ENCODE data around the gene EDRF1.

EDRF1 gene

GRCh38 chr10:125739994-125740679 is 20.6 kb downstream of the EDRF1 start:
- Histone ChIP-seq H3K9me3 (ENCODE audit: control insufficient read depth, insufficient read depth, low read length) (no peaks in the 10 kb centered on the region), H4K20me1 (ENCODE audit: control insufficient read depth, insufficient read depth, low read depth, low read length) (no peaks in the 10 kb centered on the region), H3K4me3 (ENCODE audit: low read length) (no peak overlapping the region), H3K4me2 (ENCODE audit: low read length) (no peak overlapping the region), H3K27me3 (ENCODE audit: control insufficient read depth, low read length) (no peaks in the 10 kb centered on the region), H3F3A (ENCODE audit: control insufficient read depth, insufficient read depth) (no peaks in the 10 kb centered on the region), H3K27ac (ENCODE audit: low read depth, low read length) (no peak overlapping the region), H3K9me2 (replicated peaks; ENCODE audit: control insufficient read depth, low read length) (no peaks in the 10 kb centered on the region), H3K79me2 (ENCODE audit: control insufficient read depth, low read length) (no peaks in the 10 kb centered on the region), H3K4me1 (ENCODE audit: control insufficient read depth, low read length) (no peaks in the 10 kb centered on the region), H3K36me3 (ENCODE audit: control insufficient read depth, low read length) (peaks cover 97% of the 10 kb centered on the region)
- TF ChIP-seq CTCF (IDR thresholded peaks at IDR 0.05; ENCODE audit: low read depth, low read length, poor library complexity, severe bottlenecking) (no peak), EZH2phosphoT487 (IDR thresholded peaks at IDR 0.05; ENCODE audit: borderline replicate concordance, low read length) (no peak)

- no peaks in the 10 kb centered on the region for H3K9me2 ChIP-seq (replicated peaks; ENCODE audit: control insufficient read depth, low read length)
- H3K27me3 ChIP-seq (ENCODE audit: control insufficient read depth, low read length): no peaks in the 10 kb centered on the region
- no peaks in the 10 kb centered on the region for H4K20me1 ChIP-seq (ENCODE audit: control insufficient read depth, insufficient read depth, low read depth, low read length)
- H3K4me1 ChIP-seq (ENCODE audit: control insufficient read depth, low read length): no peaks in the 10 kb centered on the region
- H3K9me3 ChIP-seq (ENCODE audit: control insufficient read depth, insufficient read depth, low read length): no peaks in the 10 kb centered on the region
- H3K4me3 ChIP-seq (ENCODE audit: low read length): no peak overlapping the region
- H3K36me3 ChIP-seq (ENCODE audit: control insufficient read depth, low read length): peaks cover 94% of the 10 kb centered on the region
- H3K27ac ChIP-seq (ENCODE audit: low read depth, low read length): no peak overlapping the region
- H3F3A ChIP-seq (ENCODE audit: control insufficient read depth, insufficient read depth): no peaks in the 10 kb centered on the region
- TF ChIP-seq CTCF (IDR thresholded peaks at IDR 0.05; ENCODE audit: low read depth, low read length, poor library complexity, severe bottlenecking) (peak; percentile 22), EZH2phosphoT487 (IDR thresholded peaks at IDR 0.05; ENCODE audit: borderline replicate concordance, low read length) (no peak)
- no peak overlapping the region for H3K4me2 ChIP-seq (ENCODE audit: low read length)
- H3K79me2 ChIP-seq (ENCODE audit: control insufficient read depth, low read length): no peaks in the 10 kb centered on the region
Measured at GRCh38 chr10:125742465-125742864, 23.0 kb downstream of the EDRF1 start.

- TF ChIP-seq EZH2phosphoT487 (IDR thresholded peaks at IDR 0.05; ENCODE audit: borderline replicate concordance, low read length) (no peak), CTCF (IDR thresholded peaks at IDR 0.05; ENCODE audit: low read depth, low read length, poor library complexity, severe bottlenecking) (no peak)
- H3K36me3 ChIP-seq (ENCODE audit: control insufficient read depth, low read length): peaks cover 94% of the 10 kb centered on the region
Measured at GRCh38 chr10:125744909-125745308, 25.4 kb downstream of the EDRF1 start.

More at GRCh38 chr10:125744909-125745308, 25.4 kb downstream of the EDRF1 start:
- no peaks in the 10 kb centered on the region for H3F3A ChIP-seq (ENCODE audit: control insufficient read depth, insufficient read depth)
- H3K27ac ChIP-seq (ENCODE audit: low read depth, low read length): no peak overlapping the region
- H3K4me3 ChIP-seq (ENCODE audit: low read length): no peak overlapping the region
- H3K4me2 ChIP-seq (ENCODE audit: low read length): no peak overlapping the region
- H3K9me3 ChIP-seq (ENCODE audit: control insufficient read depth, insufficient read depth, low read length): no peaks in the 10 kb centered on the region
- no peaks in the 10 kb centered on the region for H3K79me2 ChIP-seq (ENCODE audit: control insufficient read depth, low read length)
- H3K4me1 ChIP-seq (ENCODE audit: control insufficient read depth, low read length): no peaks in the 10 kb centered on the region
- H3K9me2 ChIP-seq (replicated peaks; ENCODE audit: control insufficient read depth, low read length): no peaks in the 10 kb centered on the region
- H4K20me1 ChIP-seq (ENCODE audit: control insufficient read depth, insufficient read depth, low read depth, low read length): no peaks in the 10 kb centered on the region
- no peaks in the 10 kb centered on the region for H3K27me3 ChIP-seq (ENCODE audit: control insufficient read depth, low read length)

Measured in DOHH2 (cell line).